NCI-H146 (cell line): ENCODE measurements around the gene HTR6.
A peak's percentile ranks its signal among the peaks of the same experiment; 100 is the strongest.

Source experiments
- DNase-seq: peaks from one replicate; lab custom pipeline; 2025; lab: John Stamatoyannopoulos, UW

HTR6 gene

DNA sequence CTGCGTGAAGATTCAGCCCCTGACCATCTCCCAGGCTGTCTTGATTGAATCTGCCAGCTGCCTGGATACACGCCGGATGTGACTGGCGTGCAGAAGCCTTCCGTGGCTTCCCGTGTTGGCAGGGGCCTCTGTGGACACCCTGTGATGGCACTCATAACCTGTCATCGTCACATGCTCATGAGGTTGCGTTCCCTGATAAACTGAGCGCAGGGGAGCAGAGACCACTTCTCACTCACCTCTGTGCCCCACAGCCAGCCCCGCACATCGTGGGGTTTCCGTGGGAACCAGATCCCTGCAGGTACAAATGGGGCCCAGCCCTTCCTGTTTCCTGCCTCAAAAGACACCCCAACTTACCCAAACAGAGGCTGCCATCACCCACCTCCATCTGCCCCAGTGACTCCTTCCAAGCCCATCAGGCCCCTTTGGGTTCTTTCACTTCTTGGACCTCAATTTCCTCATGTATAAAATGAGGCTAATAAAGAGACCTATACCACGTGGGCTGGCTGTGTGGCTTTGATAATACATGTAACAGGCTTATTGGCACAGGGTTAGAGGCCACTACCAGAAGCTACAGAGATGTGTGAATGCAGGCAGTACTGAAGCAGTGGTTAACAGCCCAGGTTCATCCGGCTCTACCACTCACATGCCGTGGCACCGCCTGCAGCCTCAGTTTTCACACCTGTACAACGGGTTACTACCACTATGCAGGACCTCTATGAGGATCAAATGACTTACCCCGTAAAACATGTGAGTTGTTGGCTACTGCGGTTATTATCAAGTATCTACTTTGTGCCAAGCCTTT is 23.6 kb downstream of the HTR6 start:
- no peak for DNase-seq

DNA sequence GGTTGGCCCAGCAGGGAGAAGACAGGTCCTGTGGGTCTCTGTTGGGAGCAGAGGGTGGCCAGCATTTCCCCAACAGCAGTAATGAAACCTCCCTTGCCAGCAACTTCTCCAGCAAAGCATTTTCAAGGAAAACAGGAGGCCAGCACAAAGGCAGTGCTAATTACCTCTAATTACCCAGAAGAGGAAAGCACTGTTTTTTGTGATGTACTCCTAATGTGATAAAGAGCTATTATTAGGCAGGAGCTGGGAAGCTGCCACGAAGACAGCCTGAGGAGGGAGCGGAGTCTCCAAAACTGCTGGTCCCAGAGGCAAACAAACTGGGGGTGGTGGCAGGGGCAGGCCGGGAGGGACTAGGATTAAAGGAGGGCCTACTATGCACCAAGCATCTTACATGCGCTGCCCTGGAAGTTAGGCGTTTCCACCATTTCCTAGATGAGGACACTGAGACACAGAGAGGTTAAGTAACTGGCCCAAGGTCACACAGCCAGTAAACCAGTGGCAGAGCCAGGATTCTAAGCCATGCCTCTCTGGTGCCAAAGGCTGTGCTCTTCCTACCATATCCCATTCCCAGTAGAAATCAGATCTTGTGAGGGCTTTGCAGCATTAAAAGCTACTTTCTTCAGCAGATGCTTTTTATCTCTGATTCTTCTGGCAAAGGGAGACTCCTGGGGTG is 24.5 kb downstream of the HTR6 start:
- DNase-seq = peak; percentile 62

DNA sequence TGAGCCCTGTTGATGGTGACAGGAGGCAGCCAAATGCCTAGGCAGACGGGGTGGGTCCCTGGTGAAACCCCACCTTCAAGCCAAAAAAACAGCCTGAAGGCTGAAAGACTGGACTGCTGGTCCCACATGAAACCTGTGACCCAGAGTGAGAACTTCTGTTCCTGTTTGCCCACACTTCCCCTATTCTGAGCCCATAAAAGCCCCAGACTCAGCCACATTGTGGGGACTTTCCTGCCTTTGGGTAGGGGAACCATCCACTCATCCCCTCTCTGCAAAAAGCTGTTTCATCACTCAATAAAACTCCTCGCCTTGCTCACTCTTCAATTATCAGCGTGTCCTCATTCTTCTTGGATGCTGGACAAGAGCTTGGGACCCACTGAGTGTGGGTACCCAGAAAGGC is 25.2 kb downstream of the HTR6 start:
- DNase-seq = no peak

DNA sequence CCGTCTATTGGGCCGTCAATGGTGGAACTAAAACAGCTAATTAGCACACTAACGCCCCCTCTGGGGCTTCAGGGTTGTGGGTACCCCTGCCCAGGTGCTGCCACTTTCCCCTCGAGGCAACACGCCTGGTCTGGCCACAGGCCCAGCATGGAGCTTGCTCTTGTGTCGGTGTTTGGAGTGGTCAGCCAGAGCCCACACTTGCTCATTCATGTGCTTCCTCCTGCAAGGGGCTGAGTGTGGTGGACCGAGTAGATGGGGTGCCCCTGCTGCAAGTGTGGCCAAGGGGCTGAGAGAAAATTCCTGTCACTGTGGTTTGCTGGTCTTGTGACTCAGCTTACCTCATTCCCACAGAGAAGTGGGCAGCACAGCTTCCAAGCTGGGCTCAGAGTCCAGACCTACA is 25.7 kb downstream of the HTR6 start:
- DNase-seq = no peak

DNA sequence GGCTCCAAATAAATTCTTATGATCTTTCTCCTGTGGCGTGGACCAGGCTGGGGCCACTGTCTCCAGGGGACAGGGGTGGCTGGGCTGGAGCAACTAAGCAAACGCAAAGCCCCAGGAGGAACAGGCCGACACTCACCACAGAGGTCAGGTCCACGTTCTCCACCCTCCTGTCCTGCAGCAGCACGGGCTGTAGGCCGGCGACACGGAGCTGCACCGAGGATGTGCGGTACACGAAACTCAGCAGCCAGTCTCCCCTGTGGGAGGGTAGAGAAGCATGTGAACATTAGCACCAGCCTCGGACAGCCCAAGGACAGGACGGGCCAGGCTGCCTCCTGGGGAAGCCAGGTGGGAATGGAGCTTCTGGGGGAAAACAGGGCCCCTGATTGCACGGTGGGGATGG is 29.6 kb downstream of the HTR6 start:
- DNase-seq = no peak

DNA sequence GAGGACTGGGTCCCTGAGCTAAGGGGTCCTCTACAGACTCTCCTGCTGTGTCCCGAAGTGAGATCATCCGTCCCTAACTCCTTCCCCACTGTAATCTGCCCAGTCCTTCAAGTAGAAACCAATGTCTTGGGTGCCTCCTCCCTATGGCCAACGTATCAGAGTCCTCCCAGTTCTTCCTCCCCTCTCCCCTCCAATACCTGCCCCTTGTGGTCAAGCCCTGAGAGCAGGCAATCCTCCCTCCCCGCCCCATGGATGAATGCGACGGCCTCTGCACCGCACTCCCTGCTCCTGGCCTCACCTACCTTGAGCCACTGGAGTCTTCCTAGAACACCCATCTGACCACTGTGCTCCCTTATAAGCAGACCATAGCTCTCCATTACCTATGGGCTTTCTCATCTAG is 31.1 kb downstream of the HTR6 start:
- DNase-seq = no peak

DNA sequence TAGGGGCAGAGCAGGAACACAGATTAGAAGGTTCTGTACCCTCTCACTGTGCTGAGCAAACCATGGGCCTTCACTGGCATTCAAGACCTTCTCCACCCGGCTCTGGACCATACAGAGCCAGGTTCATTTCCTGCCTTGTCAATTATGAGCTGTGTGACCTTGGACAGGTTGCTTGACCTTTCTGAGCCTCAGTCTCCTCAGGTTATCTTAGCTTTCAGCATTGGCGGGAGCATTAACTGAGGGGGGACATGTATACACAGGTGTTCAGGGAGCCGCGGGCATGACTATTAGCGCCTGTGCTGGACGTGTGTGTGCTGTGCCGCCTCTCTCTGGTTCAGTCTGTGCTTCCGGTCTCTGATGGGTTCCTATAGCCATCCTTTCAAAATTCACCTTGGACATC is 32.1 kb downstream of the HTR6 start:
- DNase-seq = no peak

DNA sequence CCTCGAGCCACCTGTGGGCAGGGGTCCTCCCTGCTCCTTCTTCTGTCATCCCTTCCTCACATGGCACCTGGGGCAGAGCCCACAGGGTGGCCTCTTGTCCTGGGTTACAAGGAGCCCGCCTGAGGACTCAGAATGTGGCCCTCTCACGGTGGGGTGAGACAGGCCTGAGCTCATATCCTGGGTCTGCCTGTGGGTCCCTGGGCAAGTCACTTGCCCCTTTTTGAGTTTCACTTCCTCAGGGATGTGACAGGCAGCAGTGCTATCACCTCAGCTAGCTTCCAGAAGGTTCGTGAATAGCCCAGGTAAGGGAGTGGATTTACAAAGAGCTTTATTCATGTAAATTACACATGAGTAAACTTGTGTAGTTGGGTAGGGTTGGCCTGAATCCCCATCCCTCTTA is 33.5 kb downstream of the HTR6 start:
- no peak for DNase-seq

DNA sequence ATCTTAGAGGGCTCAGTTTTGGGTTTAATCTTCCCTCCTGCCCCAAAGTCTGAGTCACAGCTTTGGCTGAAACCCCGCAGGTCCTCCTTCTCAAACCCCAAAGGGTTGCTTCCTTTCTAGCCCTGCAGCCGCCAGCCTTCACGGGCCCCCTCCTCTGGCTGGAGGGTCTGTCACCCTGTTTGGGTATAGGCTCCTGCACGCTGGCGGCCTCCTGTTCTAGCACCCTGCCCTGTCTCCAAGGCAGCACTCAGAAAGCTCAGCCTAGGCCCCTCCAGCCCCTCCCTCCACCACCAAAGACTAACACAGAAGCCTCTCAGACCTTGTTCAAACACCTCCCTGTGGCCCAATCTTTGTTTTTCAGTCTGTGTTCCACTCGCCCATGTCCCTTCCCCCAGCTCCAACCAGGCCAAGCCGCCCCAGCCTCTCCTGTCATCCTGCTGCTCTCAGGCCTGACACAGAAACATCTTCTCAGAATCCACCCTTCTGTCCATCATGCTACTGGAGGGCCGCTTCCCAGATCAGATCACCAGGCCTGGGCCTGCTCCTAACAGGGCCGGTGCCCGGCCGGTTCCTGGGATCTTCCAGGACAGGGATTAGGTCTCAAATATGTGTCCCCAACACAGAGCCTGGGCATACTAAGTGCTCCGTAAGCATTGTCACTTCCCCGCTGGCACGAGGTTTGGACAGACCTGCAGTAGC is 35.6 kb downstream of the HTR6 start:
- DNase-seq = no peak

DNA sequence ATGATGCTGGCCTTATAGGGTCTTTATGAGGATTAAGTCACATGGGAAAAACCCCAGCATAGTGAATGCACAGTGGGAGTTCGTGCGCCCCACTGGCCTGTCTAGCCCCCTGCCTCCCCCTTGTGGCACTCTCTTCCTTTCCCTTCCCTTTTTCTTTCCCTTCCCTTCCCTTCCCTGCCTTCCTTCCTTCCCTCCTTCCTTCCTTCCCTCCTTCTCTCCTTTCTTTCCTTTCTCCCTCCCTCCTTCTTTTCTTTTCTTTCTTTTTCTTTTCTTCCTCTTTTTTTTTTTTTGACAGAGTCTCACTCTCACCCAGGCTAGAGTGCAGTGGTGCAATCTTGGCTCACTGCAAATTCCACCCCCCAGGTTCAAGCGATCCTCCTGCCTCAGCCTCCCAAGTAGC is 38.6 kb downstream of the HTR6 start:
- no peak for DNase-seq

DNA sequence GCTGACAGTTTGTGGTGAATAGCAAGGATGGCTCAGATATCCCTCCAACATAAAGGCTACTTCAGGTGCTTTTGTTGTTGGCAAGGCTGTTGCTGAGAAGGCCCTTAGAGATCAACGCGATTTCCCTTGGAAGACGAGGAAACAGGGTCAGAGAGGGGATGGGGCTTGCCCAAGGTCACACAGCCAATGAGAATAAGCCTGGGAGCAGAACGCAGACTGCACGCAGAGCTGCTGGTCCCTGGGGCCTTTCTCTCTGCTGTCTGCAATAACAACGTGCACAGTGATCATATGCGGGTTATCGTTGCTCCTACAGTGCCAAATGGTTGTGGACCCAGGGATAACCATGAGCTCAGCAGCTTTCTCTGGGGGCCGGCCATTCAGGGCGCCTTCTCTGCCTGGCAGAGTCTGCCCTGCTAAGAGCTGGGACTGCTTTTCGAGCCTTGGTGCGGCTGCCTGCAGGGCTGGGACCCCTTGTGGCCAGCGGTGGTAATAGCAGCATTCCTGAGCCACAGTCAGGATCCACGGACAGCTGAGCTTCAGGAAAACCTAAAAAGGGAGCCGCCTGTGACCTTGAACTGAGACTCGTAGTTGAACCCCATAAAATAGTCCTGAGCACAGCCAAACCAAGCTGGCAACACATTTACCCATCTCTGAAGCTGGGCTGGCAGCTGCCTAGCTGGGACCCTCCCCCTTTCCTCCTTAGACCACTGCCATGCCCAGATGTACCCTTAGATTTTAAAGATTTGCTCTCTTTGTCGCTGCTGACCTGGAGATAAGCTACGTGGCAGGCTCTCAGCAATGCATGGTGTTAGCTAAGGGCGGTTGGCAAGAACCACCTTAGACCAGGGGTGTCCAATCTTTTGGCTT is 39.8 kb downstream of the HTR6 start:
- DNase-seq = peak; percentile 46

DNA sequence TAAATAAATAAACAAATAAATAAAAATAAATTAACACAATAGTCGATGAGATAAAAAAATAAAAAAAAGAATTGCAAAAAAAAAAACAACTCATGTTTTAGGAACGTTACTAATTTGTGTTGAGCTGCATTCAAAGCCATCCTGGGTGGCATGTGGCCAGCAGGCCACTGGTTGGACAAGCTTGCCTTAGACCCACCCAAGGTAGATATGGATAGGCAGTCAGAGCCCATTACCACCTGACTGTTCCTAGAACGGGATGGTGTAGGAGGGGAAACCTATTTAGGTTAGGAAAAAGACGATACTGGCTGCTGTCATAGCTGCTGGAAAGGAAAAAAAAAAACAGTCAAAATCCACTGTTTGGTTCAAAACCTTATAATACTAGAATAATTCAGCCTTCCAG is 40.8 kb downstream of the HTR6 start:
- DNase-seq = no peak

DNA sequence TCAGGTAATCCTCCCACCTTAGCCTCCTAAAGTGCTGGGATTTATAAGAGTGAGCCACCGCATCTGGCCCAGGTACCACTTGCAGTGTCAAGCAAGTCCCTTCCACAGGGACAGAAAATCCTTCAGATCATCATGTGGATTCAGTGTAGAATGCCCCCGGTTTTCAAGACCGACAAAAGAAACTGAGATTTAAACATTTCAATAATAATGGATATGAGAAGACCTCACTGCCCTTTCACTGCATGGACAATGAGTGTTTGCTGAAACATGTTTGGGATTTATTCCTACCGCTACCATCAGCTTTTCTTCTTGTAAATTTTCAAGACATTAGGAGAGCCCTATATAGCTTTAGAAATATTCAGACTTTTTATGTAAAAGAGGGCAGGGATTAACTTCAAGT is 41.5 kb downstream of the HTR6 start:
- DNase-seq = no peak

DNA sequence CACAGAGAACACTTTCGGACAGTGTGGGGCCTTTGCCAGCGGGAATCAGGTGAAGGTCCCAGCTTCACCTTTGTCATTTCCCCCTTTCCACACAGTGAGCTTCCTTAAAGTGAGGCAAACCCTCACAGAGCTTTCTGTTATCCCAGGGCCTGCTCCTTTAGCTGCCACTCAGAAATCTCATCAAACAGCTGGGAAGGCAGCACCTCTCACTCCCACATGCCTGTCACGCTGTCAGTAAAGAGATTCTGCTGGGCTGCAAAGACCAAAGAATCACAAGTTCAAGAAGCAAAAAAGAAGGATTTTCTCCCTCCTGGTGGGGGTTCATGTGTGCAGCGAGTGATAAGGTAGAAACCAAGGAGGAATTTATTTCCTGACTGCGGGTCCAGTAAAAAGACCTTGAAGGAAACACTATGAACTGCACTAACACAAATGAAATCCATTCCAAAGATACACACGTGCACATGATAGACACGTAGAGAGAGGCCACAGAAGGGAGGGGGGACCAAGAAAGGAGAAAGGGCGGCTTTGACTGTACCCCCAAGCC is 44.0 kb downstream of the HTR6 start:
- no peak for DNase-seq

DNA sequence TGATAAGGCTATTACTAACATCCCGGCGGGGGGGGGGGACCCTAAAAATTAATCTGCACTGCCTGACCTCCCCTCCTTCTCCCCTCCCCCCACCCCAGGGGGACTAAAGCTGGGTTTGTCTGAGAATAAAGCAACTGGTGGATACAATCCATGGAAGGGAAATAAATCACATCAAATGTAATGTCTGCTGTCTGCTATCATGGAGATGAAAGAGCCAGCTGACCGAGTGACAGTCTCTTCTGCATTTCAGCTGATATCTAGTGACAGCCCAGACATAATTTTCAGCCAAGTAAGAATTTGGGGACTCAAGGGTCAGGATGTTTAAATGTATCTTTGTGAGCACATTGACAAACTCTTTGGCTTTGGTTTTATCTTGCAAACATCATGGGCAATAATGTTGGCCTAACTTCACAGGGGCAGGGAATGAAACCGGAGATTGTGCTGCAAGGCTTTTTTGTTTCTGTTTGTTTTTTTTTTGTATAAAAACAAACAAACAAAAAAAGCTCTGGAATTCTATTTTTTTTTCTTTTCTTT is 44.7 kb downstream of the HTR6 start:
- no peak for DNase-seq

DNA sequence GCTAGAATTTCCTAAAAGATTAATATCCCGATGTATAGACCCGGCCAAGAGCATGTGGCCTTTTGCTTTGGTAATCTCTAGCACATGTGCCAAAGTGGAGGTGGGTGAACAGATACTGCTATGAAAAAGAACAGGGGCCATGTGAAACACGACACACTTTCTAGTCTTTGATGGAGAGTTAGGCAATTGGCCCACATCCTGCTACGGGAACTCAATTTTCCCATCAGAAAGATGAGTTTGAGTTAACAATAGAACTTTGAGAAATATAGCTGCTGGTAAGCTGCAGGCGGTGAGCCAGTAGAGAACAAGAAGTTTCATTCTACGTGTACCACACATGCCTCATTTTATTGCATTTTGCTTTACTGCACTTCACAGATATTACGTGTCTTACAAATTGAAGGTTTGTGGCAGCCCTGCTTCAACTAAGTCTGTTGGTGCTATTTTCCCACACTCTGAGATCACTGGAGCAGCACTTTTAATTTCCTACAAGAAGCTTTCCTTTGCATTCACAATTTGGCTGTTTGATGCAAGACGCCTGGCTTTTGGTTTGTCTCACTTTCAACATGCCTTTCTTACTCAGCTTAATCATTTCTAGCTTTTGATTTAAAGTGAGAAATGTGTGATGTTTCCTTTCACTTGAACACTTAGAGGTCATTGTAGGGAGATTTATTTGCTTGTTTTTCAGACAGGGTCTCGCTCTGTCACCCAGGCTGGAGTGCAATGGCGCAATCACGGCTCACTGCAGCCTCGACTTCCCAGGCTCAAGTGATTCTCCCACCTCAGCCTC is 46.3 kb downstream of the HTR6 start:
- no peak for DNase-seq

DNA sequence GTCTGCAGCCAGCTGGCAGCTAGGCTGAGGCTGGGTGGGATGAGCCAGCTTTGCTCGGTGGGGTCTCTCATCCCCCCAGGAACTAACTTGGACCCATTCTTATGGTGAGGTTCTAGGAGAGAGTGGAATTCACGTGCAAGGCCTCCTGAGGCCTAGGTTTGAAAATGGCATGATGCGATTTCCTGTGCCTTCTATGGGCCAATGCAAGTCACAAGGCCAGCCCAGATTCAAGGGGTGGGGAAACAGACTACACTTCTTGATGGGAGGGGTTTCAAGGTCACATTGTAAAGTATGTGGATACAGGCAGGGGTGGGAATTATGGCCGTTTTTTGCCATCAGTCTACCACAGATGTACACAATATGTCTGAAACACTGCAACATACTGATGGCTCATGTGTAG is 48.3 kb downstream of the HTR6 start:
- no peak for DNase-seq

DNA sequence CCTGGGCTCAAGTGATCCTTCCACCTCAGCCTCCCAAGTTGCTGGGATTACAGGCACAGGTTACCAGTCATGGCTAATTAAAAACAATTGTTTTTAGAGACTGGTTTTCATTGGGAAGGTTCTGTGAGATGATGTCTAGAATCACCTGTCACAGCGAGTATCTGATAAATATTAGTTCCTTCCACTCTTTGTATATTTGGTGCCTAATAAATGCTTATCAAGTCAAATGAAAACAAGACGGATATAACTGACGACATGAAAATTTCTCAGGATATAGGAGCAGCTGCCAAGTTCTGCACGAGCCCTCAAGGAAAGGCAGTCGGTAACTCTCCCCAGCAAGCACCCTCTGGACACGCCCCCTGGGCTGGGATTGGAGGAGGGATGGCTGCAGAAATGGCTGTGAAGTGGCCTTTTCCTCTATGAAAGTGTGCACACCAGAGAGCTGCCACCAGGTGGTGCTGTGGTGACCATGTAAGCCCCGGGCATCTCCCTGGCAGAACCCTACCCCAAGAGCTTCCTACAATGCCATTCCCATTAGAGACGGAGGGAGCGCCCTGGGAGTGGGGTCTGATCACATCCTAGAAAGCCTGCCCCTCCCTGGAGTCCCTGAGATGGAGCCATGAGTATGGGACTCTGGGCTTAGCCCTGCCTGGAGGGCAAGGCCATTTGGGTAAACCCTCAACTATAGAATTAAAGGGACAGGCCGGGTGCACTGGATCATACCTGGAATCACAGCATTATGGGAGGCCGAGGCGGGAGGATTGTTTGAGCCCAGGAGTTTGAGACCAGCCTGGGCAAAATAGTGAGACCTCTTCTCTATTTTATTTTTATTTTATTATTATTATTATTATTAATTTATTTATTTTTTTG is 50.9 kb downstream of the HTR6 start:
- DNase-seq = peak; percentile 93

DNA sequence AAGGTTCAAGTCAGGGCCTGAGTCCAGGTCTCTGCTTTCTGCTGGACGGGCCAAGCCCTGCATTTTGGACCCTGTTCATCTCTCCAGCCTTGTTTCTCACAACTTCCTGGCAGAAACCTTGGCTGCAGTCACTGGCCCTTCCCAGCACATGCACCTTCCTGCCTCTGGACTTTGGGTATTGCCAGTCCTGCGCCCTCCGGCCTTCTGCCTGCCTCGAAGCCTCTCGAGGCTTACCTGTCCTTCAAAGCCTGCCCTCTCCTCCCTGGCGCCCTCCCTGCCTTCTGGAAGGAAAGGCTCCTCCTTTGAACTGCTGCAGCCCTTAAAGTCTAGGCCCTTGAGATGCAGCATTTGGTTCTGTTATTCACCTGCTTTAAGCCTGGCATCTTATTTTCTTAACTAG is 52.8 kb downstream of the HTR6 start:
- DNase-seq = no peak

DNA sequence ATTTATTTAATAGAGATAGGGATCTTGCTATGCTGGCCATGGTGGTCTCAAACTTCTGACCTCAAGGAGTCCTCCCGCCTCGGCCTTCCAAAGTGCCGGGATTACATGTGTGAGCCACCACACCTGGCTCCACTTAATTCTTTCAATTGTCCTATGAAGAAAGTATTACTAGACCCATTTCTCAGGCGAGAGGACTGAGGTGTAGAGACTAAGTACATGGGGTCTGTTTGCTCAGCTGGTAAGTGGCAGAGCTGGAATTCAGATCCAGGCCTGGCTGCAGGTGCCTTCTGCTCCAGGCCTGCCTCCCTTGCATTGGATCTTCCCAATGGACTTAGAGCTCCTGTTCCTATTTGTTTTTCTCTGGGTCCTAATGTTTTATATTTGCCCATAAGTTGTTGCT is 55.5 kb downstream of the HTR6 start:
- no peak for DNase-seq
